Measurements from ENCODE around the gene CLHC1.
"Not testable (repeated sequence)": the region's sequence is repeated elsewhere in the genome, so short reads cannot be mapped to it uniquely, and the experiment has no call there.

CLHC1 gene

DNA sequence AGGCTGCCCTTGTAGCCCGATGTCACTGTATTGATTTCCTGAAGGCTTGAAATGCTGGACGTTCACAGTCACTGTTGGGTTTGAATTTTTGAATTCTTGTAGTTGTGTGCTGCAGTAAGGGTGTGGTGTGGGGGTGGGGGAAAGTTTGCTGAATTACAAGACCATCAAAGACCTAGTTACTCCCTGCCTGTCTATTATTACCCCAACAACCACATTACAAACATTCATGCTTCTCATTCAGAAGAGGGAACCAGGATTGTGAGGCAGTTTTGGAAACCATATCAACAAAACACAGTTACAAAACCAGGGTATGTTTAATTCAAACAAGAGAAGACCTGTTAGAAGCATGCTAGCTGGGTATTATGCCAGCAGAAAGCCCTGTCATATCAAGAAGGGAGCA is 85.8 kb downstream of the CLHC1 start:
- H3K36me3 ChIP-seq, result no peaks in the 10 kb centered on the region
- TF ChIP-seq, protein P1, sequence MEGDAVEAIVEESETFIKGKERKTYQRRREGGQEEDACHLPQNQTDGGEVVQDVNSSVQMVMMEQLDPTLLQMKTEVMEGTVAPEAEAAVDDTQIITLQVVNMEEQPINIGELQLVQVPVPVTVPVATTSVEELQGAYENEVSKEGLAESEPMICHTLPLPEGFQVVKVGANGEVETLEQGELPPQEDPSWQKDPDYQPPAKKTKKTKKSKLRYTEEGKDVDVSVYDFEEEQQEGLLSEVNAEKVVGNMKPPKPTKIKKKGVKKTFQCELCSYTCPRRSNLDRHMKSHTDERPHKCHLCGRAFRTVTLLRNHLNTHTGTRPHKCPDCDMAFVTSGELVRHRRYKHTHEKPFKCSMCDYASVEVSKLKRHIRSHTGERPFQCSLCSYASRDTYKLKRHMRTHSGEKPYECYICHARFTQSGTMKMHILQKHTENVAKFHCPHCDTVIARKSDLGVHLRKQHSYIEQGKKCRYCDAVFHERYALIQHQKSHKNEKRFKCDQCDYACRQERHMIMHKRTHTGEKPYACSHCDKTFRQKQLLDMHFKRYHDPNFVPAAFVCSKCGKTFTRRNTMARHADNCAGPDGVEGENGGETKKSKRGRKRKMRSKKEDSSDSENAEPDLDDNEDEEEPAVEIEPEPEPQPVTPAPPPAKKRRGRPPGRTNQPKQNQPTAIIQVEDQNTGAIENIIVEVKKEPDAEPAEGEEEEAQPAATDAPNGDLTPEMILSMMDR (IDR thresholded peaks at IDR 0.05), result no peak
- no peak overlapping the region for H3K4me3 ChIP-seq (ENCODE audit: low read depth in 1 of 2, low read length in 1 of 2)
- peaks cover 5 to 8% of the 10 kb centered on the region in 2 experiments for H3K4me1 ChIP-seq (ENCODE audit: control insufficient read depth in 1 of 2, insufficient read depth in 1 of 2, low read depth in 1 of 2, low read length in 1 of 2)
- no peaks in the 10 kb centered on the region for H3K27me3 ChIP-seq
- H3K27ac ChIP-seq, result no peak overlapping the region
- no peaks in the 10 kb centered on the region for H3K9me3 ChIP-seq

DNA sequence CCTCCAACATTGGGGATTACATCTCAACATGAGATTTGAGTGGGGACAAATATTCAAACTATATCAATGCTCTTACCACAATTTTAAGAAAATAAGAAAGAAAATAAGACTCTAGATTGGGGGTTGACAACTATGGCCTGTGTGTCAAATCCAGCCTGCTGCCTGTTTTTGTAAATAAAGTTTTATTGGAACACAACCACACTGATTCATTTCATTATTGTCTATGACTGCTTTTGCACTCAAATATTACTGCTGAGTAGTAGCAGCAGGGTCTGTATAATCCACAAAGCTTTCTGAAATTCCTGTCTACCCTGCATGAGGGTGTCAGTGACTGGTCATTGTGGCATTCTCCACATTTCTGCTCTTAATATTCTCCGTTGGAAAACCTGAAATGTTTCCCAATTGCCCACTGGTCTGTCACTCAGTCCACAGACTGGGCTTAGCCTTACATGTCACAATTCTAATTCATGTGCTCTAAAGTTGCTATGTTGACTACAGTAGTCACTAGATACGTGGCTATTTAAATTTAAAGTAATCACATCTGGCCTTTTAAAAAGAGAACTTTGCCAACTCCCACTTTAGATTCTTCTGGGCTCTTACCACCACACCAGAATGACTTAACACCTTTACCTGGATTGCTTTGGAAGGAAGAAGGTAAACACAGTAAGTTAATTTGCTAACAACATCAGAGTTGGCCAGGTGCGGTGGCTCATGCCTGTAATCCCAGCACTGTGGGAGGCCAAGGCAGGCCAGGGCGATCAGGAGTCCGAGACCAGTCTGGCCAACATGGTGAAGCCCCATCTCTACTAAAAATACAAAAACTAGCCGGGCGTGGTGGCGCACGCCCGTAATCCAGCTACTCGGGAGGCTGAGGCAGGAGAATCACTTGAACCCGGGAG is 86.9 kb downstream of the CLHC1 start:
- no peaks in the 10 kb centered on the region for H3K36me3 ChIP-seq
- H3K4me3 ChIP-seq (ENCODE audit: low read depth in 1 of 2, low read length in 1 of 2), result no peak overlapping the region
- H3K9me3 ChIP-seq, result no peaks in the 10 kb centered on the region
- H3K27ac ChIP-seq, result no peak overlapping the region
- H3K4me1 ChIP-seq (ENCODE audit: control insufficient read depth in 1 of 2, insufficient read depth in 1 of 2, low read depth in 1 of 2, low read length in 1 of 2), result peaks cover 11 to 13% of the 10 kb centered on the region in 2 experiments
- no peaks in the 10 kb centered on the region for H3K27me3 ChIP-seq
- TF ChIP-seq, protein P1 (IDR thresholded peaks at IDR 0.05), result no peak

DNA sequence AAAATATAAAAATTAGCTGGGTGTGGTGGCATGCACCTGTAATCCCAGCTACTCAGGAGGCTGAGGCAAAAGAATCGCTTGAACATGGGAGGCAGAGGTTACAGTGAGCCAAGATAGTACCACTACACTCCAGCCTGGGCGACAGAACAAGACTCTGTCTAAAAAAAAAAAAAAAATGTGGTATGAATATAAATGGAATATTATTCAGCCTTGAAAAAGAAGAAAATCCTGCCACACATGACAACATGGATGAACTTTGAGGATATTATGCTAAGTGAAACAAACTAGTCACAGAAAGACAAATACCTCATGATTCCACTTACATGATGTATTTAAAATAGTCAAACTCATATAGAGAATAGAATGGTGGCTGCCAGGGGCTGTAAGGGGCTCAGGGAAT is 88.4 kb downstream of the CLHC1 start:
- H3K36me3 ChIP-seq; H3K27me3 ChIP-seq; H3K9me3 ChIP-seq; H3K4me3 ChIP-seq (ENCODE audit: low read depth in 1 of 2, low read length in 1 of 2); H3K27ac ChIP-seq: not testable (repeated sequence)
- H3K4me1 ChIP-seq (ENCODE audit: control insufficient read depth in 1 of 2, insufficient read depth in 1 of 2, low read depth in 1 of 2, low read length in 1 of 2), result peaks cover 16 to 17% of the 10 kb centered on the region in 2 experiments

DNA sequence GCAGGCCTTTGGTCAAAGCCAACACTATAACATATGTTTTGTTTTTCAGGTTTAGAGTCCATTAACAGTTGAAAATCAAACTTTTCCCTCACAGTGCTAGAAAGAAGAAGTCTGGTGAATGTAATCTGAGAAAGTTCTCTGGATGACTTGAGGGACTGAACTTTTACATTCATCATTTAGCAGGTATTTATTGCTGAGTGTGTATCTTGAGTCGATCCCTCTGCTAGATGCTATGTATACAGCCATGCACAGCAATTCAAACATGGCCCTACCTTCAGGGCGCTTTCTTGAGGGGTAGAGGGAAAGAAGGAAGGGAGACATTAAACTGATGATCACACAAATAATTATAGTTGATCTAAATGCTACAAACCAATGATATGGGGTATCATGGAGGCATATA is 89.6 kb downstream of the CLHC1 start:
- Histone ChIP-seq H3K9me3 (no peaks in the 10 kb centered on the region), H3K27ac (no peak overlapping the region), H3K4me1 (ENCODE audit: control insufficient read depth in 1 of 2, insufficient read depth in 1 of 2, low read depth in 1 of 2, low read length in 1 of 2) (peaks cover 16 to 17% of the 10 kb centered on the region in 2 experiments), H3K36me3 (no peaks in the 10 kb centered on the region), H3K4me3 (ENCODE audit: low read depth in 1 of 2, low read length in 1 of 2) (no peak overlapping the region), H3K27me3 (no peaks in the 10 kb centered on the region)
- TF ChIP-seq, protein P1 (IDR thresholded peaks at IDR 0.05), result no peak

DNA sequence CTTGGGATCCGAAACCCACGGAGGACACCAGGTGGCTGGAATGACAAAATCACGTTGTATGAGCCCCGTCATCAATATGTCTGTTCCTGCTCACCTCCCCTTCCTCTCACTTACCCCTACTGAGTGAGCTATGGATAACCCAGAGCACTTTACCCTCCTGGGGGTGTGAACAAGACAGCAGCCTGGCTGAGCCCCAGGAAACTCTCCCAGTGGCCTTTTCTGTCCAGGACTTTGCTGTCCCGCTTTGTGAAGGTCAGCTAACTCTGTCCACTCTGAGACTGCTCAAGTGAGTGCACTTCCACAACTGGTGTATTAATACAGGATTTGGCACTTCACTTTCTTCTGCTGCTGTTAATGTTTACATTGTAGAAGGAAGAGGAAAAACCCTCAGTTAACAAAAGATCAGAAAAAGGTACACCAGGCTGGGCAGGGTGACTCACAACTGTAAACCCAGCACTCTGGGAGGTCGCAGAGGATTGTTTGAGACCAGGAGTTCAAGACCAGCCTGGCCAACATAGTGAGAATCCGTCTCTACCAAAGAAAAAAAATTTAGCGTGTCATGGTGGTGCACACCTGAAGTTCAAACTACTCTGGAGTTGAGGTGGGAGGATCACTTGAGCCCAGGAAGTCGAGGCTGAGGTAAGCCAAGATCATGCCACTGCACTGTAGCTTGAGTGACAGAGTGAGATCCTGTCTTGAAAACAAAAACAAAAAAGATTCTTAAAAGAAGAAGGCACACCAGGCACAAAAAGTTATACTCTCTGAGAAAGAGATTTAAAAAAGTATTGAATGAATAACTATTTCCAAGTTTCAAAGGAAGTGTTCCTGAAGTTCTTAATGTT is 90.3 kb downstream of the CLHC1 start:
- Histone ChIP-seq H3K36me3 (no peaks in the 10 kb centered on the region), H3K4me3 (ENCODE audit: low read depth in 1 of 2, low read length in 1 of 2) (no peak overlapping the region), H3K4me1 (ENCODE audit: control insufficient read depth in 1 of 2, insufficient read depth in 1 of 2, low read depth in 1 of 2, low read length in 1 of 2) (peaks cover 24 to 25% of the 10 kb centered on the region in 2 experiments), H3K27ac (no peak overlapping the region), H3K9me3 (no peaks in the 10 kb centered on the region), H3K27me3 (no peaks in the 10 kb centered on the region)
- TF ChIP-seq, protein P1 (IDR thresholded peaks at IDR 0.05), result no peak

Measured in neutrophil (primary cell).